Activated B cell treated with CpG ODN at 0.5 μM for 24 hours (primary cell): ENCODE data around the gene PPM1H. TPM values are rescaled to one million over a fixed set of nuclear protein-coding genes. Genes with fewer than 3 reads are reported as not detected.

Source experiments
- ATAC-seq: fragments of 200-7000 bp; cut with Tn5 transposase; one replicate; pipeline ENCODE4 v1.10.0; 2021; ENCODE audit warnings: low read depth, mild to moderate bottlenecking, moderate library complexity
- CTCF ChIA-PET: fragments of 350-600 bp; sonication (Branson Sonifier 250); formaldehyde crosslinking; loops from one replicate; lab custom pipeline; 2021; ENCODE audit warnings: antibody characterized with exemption; lab: Charles Lee
- POLR2A ChIA-PET: fragments of 350-600 bp; sonication (Branson Sonifier 250); formaldehyde crosslinking; loops from one replicate; lab custom pipeline; 2021; ENCODE audit warnings: antibody characterized with exemption; lab: Charles Lee
- DNase-seq: peaks from one replicate; pipeline ENCODE4 v3.0.0; 2022
- H3K27ac Mint-ChIP-seq: one replicate; pipeline ENCODE4 v1.8.0; 2020; ENCODE audit warnings: mixed read lengths
- H3K27me3 Mint-ChIP-seq: one replicate; pipeline ENCODE4 v1.8.0; 2021; ENCODE audit warnings: mixed read lengths
- H3K36me3 Mint-ChIP-seq: one replicate; pipeline ENCODE4 v1.8.0; 2021; ENCODE audit warnings: low read depth, mixed read lengths
- H3K4me1 Mint-ChIP-seq: one replicate; pipeline ENCODE4 v1.8.0; 2021; ENCODE audit warnings: mixed read lengths
- H3K4me3 Mint-ChIP-seq: one replicate; pipeline ENCODE4 v1.8.0; 2020; ENCODE audit warnings: mild to moderate bottlenecking, mixed read lengths
- H3K9me3 Mint-ChIP-seq: one replicate; pipeline ENCODE4 v1.8.0; 2020; ENCODE audit warnings: mixed read lengths
- intact Hi-C: fragments of 100-400 bp; cut with micrococcal nuclease; formaldehyde crosslinking; loops from one replicate; pipeline ENCODE4 v1.15.1; 2024
- total RNA-seq: library from RNA; stranded (reverse); gene quantifications from 2 replicates; pipeline ENCODE4 v1.2.3, GENCODE V29; 2022
- TF ChIP-seq, protein P1 (sequence below): fragments of 200-600 bp; IDR thresholded peaks from one replicate; pipeline ENCODE4 v1.8.0; 2022; ENCODE audit warnings: antibody characterized with exemption, mild to moderate bottlenecking

The PPM1H gene
- total RNA-seq, 1 donor from 2014 or later: not detected

DNA sequence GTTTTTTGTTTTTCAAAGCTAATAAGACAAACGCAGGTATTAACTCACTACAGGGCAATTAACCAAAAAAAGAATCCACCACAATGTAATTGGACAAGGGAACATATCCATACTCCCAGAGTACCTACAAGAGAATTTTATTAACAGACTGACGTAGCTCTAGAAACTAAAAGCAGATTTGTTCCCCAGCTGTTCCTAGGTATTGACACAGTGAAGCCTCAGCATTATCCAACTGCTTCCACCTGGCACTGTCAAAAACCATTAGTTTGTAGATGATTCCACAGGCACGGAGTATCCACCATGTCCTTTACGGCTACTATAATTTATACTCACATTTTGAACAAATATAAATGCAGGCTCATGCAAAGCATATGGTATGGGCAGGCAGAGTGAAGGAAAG, 22.3 kb downstream of the PPM1H start:
- ChIA-PET POLR2A (no interaction called here), CTCF (no interaction called here)
- Mint-ChIP-seq H3K4me1 (no peaks in the 10 kb centered on the region), H3K9me3 (no peaks in the 10 kb centered on the region), H3K27ac (no peak overlapping the region), H3K36me3 (no peaks in the 10 kb centered on the region), H3K4me3 (no peak overlapping the region), H3K27me3 (peaks cover 6% of the 10 kb centered on the region)
- intact Hi-C loops: no loop called here
- ATAC-seq (no peak), DNase-seq (no peak)
- TF ChIP-seq, protein P1, sequence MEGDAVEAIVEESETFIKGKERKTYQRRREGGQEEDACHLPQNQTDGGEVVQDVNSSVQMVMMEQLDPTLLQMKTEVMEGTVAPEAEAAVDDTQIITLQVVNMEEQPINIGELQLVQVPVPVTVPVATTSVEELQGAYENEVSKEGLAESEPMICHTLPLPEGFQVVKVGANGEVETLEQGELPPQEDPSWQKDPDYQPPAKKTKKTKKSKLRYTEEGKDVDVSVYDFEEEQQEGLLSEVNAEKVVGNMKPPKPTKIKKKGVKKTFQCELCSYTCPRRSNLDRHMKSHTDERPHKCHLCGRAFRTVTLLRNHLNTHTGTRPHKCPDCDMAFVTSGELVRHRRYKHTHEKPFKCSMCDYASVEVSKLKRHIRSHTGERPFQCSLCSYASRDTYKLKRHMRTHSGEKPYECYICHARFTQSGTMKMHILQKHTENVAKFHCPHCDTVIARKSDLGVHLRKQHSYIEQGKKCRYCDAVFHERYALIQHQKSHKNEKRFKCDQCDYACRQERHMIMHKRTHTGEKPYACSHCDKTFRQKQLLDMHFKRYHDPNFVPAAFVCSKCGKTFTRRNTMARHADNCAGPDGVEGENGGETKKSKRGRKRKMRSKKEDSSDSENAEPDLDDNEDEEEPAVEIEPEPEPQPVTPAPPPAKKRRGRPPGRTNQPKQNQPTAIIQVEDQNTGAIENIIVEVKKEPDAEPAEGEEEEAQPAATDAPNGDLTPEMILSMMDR: no peak

DNA sequence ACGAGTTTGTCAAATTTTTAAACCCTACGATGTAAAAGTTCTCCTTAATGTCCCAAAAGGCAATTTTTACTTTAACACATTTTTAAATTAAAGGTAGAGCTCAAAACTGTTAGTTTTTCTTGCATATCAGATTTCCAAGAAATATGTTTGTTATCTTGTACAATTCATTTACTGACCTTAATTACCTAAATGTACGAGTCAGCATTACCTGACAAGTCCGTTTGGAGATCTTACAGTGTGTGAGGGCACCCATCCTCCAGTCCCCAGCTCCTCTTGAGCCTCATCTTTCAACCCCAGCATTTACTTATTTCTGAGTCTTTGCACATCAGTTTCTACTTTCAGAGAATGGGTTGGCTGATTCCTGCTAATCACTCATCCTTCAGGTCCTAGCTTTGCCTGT, 23.7 kb downstream of the PPM1H start:
- ATAC-seq: no peak
- Mint-ChIP-seq H3K27me3 (peaks cover 6% of the 10 kb centered on the region), H3K4me1 (no peaks in the 10 kb centered on the region), H3K4me3 (no peak overlapping the region), H3K27ac (no peak overlapping the region), H3K9me3 (no peaks in the 10 kb centered on the region), H3K36me3 (no peaks in the 10 kb centered on the region)
- ChIA-PET POLR2A (no interaction called here), CTCF (no interaction called here)
- intact Hi-C loops: no loop called here
- TF ChIP-seq, protein P1: no peak
- no peak for DNase-seq

DNA sequence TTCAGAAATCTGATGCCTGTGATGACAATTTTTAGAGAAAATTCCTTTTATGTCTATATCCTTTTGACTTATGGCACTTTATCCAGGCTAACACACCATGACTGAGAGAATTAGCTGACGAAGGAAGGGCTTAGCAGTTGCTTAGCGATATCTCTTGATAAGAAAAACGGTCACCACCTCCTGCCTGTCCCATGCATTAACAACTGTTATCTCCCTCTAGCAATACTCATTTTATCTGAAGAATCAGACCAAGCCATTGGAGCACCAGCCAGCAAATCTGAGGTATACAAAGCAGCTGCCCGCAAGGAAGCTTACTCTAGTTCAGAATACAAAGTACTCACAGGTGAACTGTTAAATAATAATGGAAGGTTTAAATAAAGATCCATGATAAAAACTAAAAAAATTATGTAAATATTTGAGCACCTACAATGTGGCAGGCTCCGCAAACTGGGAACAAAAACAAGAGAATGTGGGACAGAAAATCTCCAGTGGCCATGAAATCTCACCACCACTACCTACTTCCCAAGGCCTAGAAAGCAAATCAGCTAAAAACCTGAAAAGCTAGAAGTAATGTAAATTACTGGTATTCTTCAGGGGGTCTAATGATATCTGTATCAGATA, 24.3 kb downstream of the PPM1H start:
- POLR2A ChIA-PET: no interaction called here
- Mint-ChIP-seq H3K9me3 (no peaks in the 10 kb centered on the region), H3K36me3 (no peaks in the 10 kb centered on the region), H3K4me1 (no peaks in the 10 kb centered on the region), H3K4me3 (no peak overlapping the region), H3K27ac (no peak overlapping the region), H3K27me3 (peaks cover 6% of the 10 kb centered on the region)
- no peak for ATAC-seq
- intact Hi-C loops: no loop called here
- TF ChIP-seq, protein P1: no peak
- CTCF ChIA-PET: no interaction called here
- no peak for DNase-seq

DNA sequence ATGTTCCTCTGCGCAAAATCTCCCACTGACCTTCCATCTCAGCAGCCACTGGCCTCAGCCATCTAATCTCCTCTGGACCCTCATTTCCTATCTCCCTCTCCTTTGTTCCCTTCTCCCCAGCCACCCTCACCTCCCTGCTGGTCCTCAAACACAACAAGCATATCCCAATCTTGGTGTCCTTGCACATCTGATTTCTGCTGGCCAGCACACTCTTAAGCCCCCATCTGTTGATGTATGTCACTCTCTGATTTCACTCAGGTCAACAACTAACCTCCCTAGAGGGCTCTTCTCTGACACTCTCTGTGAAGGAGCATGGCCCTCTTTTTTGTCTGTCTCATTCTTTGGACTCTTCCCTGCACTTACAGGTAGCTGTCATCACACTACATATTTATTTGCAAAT, 25.6 kb downstream of the PPM1H start:
- intact Hi-C loops: no loop called here
- POLR2A ChIA-PET: no interaction called here
- ATAC-seq: no peak

DNA sequence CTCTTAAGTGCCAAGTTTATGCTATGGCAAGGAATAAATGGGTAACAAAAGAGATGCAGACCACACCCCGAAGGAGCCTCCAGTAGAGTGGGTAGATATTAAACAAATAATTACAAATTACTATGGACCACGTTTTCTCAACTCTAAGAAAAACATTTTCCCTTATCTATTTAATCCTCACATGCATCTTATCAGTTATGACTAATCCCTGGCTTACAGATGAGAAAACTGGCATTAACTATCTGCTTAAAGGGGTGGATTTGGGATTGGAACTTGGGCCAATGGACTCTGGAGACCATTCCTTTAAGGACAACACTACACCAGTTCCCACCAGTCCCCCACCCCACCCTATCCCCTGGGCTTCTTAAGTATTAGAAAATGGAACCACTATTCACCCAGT, 26.3 kb downstream of the PPM1H start:
- ATAC-seq (no peak), DNase-seq (no peak)
- ChIA-PET POLR2A (no interaction called here), CTCF (no interaction called here)
- Mint-ChIP-seq H3K4me1 (no peaks in the 10 kb centered on the region), H3K27me3 (peaks cover 4% of the 10 kb centered on the region), H3K27ac (no peak overlapping the region), H3K4me3 (no peak overlapping the region), H3K9me3 (no peaks in the 10 kb centered on the region), H3K36me3 (no peaks in the 10 kb centered on the region)
- intact Hi-C loops: no loop called here
- TF ChIP-seq, protein P1: no peak

More for the DNA sequence above, 25.6 kb downstream of the PPM1H start:
- Mint-ChIP-seq H3K27ac (no peak overlapping the region), H3K4me3 (no peak overlapping the region), H3K9me3 (no peaks in the 10 kb centered on the region), H3K4me1 (no peaks in the 10 kb centered on the region), H3K36me3 (no peaks in the 10 kb centered on the region), H3K27me3 (peaks cover 4% of the 10 kb centered on the region)
- TF ChIP-seq, protein P1: no peak
- CTCF ChIA-PET: no interaction called here
- DNase-seq: no peak
